Dendritic cell treated with granulocyte-macrophage colony-stimulating factor and Interleukin-4, amounts not matched to agents 40 ng/mL and 50 ng/mL, for 4 days (primary cell): ENCODE measurements around the gene ZNF317.
A peak's percentile ranks its signal among the peaks of the same experiment; 100 is the strongest.

Source experiments
- H3K27ac Mint-ChIP-seq: one replicate; pipeline ENCODE4 v1.8.0; 2022; ENCODE audit warnings: mild to moderate bottlenecking, mixed read lengths
- H3K27me3 Mint-ChIP-seq: one replicate; pipeline ENCODE4 v1.8.0; 2022; ENCODE audit warnings: mild to moderate bottlenecking, mixed read lengths
- H3K36me3 Mint-ChIP-seq: one replicate; pipeline ENCODE4 v1.8.0; 2022; ENCODE audit warnings: low read depth, mixed read lengths
- H3K4me1 Mint-ChIP-seq: one replicate; pipeline ENCODE4 v1.8.0; 2022; ENCODE audit warnings: low read depth, mixed read lengths
- H3K4me3 Mint-ChIP-seq: one replicate; pipeline ENCODE4 v1.8.0; 2022; ENCODE audit warnings: mild to moderate bottlenecking, moderate library complexity, mixed read lengths
- H3K9me3 Mint-ChIP-seq: one replicate; pipeline ENCODE4 v1.8.0; 2022; ENCODE audit warnings: mixed read lengths
- intact Hi-C: fragments of 100-400 bp; cut with micrococcal nuclease; formaldehyde crosslinking; loops from one replicate; pipeline ENCODE4 v1.15.0; 2022

ZNF317 gene

DNA sequence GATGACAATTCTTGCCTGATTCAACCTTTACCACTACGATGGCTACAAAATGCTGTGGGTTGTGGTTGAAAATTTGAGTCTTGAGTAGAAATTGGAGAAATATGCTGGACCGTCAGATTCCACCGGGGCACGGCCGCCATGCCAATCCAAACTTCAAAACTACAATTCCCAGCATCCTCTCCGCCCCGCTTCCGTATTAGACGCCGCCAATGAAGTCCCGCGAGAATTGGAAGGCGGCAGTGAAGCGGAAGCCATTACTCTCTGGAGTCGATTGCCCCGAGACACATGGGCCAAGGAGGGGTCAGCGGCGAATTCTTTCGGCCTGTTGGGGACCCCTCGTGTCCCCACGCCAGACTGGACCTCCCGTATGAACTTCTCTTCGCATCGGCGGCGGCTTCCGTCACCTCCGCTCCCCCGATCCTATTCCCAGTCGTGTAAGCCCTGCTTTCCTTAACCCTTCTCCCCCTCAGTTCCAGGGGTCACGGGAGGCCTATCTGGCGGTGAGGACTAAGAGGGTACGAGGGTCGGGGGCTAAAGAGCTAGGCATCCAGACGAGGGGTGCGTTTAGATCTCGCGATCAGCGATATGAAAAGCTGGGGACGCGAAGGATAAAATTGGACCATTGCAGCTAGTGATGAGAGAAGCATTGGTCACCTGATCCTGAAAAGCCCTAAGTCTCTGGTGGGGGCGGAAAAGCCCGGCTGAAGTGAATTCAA lies at the start of gene ZNF317:
Gene ZNF317 (plus strand): TSS at position 239 of the 716 bp plus-strand sequence. CDS start 15,620 bp downstream, outside the sequence.
- H3K27me3 Mint-ChIP-seq: peaks cover 5% of the 10 kb centered on the region
- peaks cover 38% of the 10 kb centered on the region for H3K4me1 Mint-ChIP-seq
- peak within 1 kb of the TSS; percentile 92 for H3K27ac Mint-ChIP-seq
- peak within 1 kb of the TSS; percentile 98 for H3K4me3 Mint-ChIP-seq
- peaks cover 21% of the 10 kb centered on the region for H3K9me3 Mint-ChIP-seq
- peaks cover 53% of the 10 kb centered on the region for H3K36me3 Mint-ChIP-seq
- intact Hi-C loops: loop anchor here (1.0 kb wide), 1 partner anchor 169 kb away; the partner anchor contains the start of gene ZNF699

- intact Hi-C loops: no loop called here
- no peaks in the 10 kb centered on the region for H3K36me3 Mint-ChIP-seq
- H3K27ac Mint-ChIP-seq: no peak within 1 kb of the TSS
- no peaks in the 10 kb centered on the region for H3K9me3 Mint-ChIP-seq
- H3K27me3 Mint-ChIP-seq: peaks cover 5% of the 10 kb centered on the region
- no peak within 1 kb of the TSS for H3K4me3 Mint-ChIP-seq
- H3K4me1 Mint-ChIP-seq: no peaks in the 10 kb centered on the region
These were observed 32.8 kb upstream of the ZNF317 start, which contains the start of gene OR7G2 for GRCh38 chr19:9107375-9107774. Gene OR7G2 (minus strand): TSS chr19:9107475. CDS start chr19:9103243, 4,232 bp downstream.

DNA sequence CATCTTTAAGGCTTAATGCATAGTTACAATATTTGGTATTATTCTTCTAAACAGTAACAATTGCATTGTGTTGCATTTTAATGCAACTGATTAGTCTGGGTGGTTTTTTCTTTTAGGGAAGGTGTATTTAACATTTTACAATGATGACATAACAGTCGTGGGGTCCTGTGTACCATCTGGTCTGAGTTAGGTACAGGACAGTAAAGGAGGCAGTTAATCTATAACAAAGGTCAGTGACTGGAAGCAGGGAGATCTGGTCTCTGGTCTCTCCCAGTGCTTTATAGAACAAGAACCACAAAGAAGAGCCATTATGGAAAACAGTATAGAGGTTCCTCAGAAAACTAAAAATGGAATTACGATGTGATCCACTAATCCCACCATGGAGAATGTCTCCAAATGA lies 30.2 kb upstream of the ZNF317 start:
- no peak overlapping the region for H3K27ac Mint-ChIP-seq
- H3K4me1 Mint-ChIP-seq: no peaks in the 10 kb centered on the region
- no peaks in the 10 kb centered on the region for H3K36me3 Mint-ChIP-seq
- no peak overlapping the region for H3K4me3 Mint-ChIP-seq
- intact Hi-C loops: no loop called here
- peaks cover 18% of the 10 kb centered on the region for H3K27me3 Mint-ChIP-seq
- H3K9me3 Mint-ChIP-seq: no peaks in the 10 kb centered on the region

GRCh38 chr19:9115307-9115813 lies 24.8 kb upstream of the ZNF317 start, which contains the start of gene OR7G1:
Gene OR7G1 (minus strand): TSS chr19:9115763. CDS start chr19:9115763, 0 bp downstream.
- Mint-ChIP-seq H3K27me3 (peaks cover 39% of the 10 kb centered on the region), H3K27ac (no peak within 1 kb of the TSS), H3K4me3 (no peak within 1 kb of the TSS), H3K4me1 (no peaks in the 10 kb centered on the region), H3K36me3 (no peaks in the 10 kb centered on the region), H3K9me3 (no peaks in the 10 kb centered on the region)
- intact Hi-C loops: no loop called here

GRCh38 chr19:9116547-9116946 lies 23.6 kb upstream of the ZNF317 start:
- intact Hi-C loops: no loop called here
- no peaks in the 10 kb centered on the region for H3K4me1 Mint-ChIP-seq
- H3K9me3 Mint-ChIP-seq: no peaks in the 10 kb centered on the region
- no peak overlapping the region for H3K4me3 Mint-ChIP-seq
- H3K36me3 Mint-ChIP-seq: no peaks in the 10 kb centered on the region
- peaks cover 40% of the 10 kb centered on the region for H3K27me3 Mint-ChIP-seq
- no peak overlapping the region for H3K27ac Mint-ChIP-seq

- H3K4me1 Mint-ChIP-seq: peaks cover 37% of the 10 kb centered on the region
- H3K9me3 Mint-ChIP-seq: no peaks in the 10 kb centered on the region
- intact Hi-C loops: no loop called here
- no peak within 1 kb of the TSS for H3K4me3 Mint-ChIP-seq
- peaks cover 11% of the 10 kb centered on the region for H3K27me3 Mint-ChIP-seq
- no peaks in the 10 kb centered on the region for H3K36me3 Mint-ChIP-seq
- peak within 1 kb of the TSS; percentile 3 for H3K27ac Mint-ChIP-seq
These were observed 13.2 kb upstream of the ZNF317 start, which contains the start of gene OR7G3 for GRCh38 chr19:9126900-9127405. Gene OR7G3 (minus strand): TSS chr19:9126950. CDS start chr19:9126950, 0 bp downstream.

GRCh38 chr19:9128171-9128570 lies 12.0 kb upstream of the ZNF317 start:
- H3K27ac Mint-ChIP-seq: peak overlapping the region; percentile 17
- intact Hi-C loops: no loop called here
- no peaks in the 10 kb centered on the region for H3K36me3 Mint-ChIP-seq
- peaks cover 37% of the 10 kb centered on the region for H3K4me1 Mint-ChIP-seq
- no peaks in the 10 kb centered on the region for H3K9me3 Mint-ChIP-seq
- no peak overlapping the region for H3K4me3 Mint-ChIP-seq
- H3K27me3 Mint-ChIP-seq: peaks cover 11% of the 10 kb centered on the region

GRCh38 chr19:9130965-9131364 lies 9.2 kb upstream of the ZNF317 start:
- Mint-ChIP-seq H3K9me3 (no peaks in the 10 kb centered on the region), H3K4me3 (no peak overlapping the region), H3K4me1 (peaks cover 46% of the 10 kb centered on the region), H3K27me3 (peaks cover 11% of the 10 kb centered on the region), H3K27ac (peak overlapping the region; percentile 74), H3K36me3 (no peaks in the 10 kb centered on the region)
- intact Hi-C loops: no loop called here

DNA sequence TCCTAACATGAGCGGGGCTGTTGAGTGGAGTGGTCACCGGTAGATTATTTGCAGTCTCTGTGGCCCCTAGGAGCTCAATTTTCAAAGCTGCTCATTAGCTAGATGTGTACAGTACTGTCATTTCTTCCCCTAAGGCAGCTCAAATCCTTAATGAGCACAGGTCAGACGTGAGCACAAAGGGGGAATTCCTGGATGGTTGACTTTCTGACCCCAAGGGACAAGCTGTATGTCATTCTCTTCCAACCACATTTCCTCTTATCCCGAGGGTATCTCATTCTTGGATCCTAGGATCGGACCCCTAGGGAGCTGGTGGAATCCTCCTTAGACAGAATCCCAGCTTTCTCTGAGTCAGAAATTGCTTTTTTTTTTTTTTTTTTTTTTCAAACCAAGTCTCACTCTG lies 7.8 kb upstream of the ZNF317 start:
- intact Hi-C loops: no loop called here
- Mint-ChIP-seq H3K4me3 (no peak overlapping the region), H3K27ac (no peak overlapping the region), H3K4me1 (peaks cover 41% of the 10 kb centered on the region), H3K27me3 (peaks cover 4% of the 10 kb centered on the region), H3K36me3 (no peaks in the 10 kb centered on the region), H3K9me3 (no peaks in the 10 kb centered on the region)

DNA sequence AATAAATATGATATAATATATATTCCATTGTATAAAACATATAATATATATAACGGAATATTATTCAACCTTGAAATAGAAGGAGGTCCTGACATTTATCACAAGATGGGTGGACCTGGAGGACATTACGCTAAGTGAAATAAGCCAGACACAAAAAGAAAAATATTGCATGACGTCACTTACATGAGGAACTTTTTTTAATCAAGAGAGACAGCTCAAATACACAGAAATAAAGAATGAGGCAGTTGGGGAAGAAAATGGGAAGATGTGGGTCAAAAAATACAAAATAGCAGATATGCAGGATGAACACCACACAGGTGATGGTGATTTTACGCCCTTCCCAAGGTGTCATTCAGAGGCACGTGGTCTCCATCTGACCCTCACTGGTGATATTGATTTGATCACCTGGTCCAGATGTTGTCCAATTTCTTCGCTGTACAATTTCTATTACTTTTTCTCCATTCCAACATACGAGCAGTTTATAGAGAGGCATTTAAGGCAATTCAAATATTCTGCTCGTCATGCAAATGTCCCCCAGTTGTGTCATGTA lies 513 bp upstream of the ZNF317 start:
- peaks cover 5% of the 10 kb centered on the region for H3K27me3 Mint-ChIP-seq
- peaks cover 14% of the 10 kb centered on the region for H3K9me3 Mint-ChIP-seq
- peaks cover 47% of the 10 kb centered on the region for H3K36me3 Mint-ChIP-seq

DNA sequence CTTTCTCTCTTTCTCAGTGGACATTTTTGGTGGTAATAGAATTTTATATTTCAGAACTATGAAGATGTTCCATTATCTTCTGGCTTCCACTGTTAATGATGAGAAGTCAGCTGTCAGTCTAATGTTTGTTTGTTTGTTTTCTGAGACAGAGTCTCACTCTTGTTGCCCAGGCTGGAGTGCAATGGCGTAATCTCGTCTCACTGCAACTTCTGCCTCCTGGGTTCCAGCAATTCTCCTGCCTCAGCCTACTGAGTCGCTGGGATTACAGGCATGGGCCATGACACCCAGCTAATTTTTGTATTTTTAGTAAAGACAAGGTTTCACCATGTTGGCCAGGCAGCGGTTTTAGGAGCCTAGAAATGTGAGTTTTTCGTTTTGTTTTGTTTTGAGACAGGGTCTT lies 4.7 kb downstream of the ZNF317 start:
- Mint-ChIP-seq H3K36me3 (peaks cover 99% of the 10 kb centered on the region), H3K4me3 (no peak overlapping the region), H3K4me1 (peaks cover 41% of the 10 kb centered on the region), H3K27ac (no peak overlapping the region), H3K9me3 (peaks cover 56% of the 10 kb centered on the region), H3K27me3 (no peaks in the 10 kb centered on the region)
- intact Hi-C loops: no loop called here

More for the DNA sequence above, 513 bp upstream of the ZNF317 start:
- intact Hi-C loops: loop anchor here (1.0 to 5.0 kb wide), 4 partner anchors 170 to 653 kb away; partner anchors contain the start of genes ZNF561 and ZNF699
- H3K27ac Mint-ChIP-seq: peak overlapping the region; percentile 92
- H3K4me3 Mint-ChIP-seq: peak overlapping the region; percentile 98
- H3K4me1 Mint-ChIP-seq: peaks cover 40% of the 10 kb centered on the region

DNA sequence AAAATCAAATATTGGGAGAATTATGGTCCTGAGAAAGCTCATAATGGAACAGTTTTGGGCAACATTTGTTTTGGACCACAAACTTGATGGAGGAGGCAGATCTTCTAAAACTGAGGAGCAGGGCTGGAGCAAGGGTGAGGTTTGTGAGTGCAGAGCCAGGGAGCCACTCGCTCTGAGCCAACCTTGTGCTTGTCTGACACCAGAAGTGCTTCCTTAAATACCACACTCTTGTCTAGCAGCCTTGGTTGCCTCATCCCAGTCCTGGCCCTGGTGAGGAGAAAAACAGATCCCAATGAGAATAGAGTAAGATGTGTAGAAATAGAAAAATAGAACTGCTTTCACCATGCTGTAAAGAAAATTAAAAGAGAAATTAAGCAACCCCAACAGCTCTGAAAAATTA lies 6.7 kb downstream of the ZNF317 start:
- no peak overlapping the region for H3K27ac Mint-ChIP-seq
- H3K9me3 Mint-ChIP-seq: peaks cover 74% of the 10 kb centered on the region
- H3K4me1 Mint-ChIP-seq: peaks cover 45% of the 10 kb centered on the region
- peaks cover 100% of the 10 kb centered on the region for H3K36me3 Mint-ChIP-seq
- H3K27me3 Mint-ChIP-seq: no peaks in the 10 kb centered on the region
- no peak overlapping the region for H3K4me3 Mint-ChIP-seq
- intact Hi-C loops: no loop called here

DNA sequence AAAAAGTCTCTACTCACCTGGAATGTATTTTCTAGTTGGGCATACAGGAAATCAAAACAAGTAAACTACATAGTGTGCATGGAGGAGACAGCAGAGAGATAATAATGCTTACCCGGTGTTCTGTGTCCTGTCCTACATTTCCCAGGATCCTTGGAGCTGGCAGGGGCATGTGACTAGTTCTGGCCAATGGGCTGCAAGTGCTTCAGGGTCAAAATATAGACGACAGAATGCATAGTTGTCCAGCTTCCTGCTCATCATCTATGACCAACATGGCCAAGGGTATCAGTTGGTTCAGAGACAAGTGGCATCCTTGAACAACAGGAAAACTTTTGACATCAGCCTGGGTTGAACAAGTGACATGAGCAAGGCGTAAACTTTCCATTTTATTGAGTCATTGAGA lies 8.5 kb downstream of the ZNF317 start:
- H3K27ac Mint-ChIP-seq: peak overlapping the region; percentile 25
- H3K36me3 Mint-ChIP-seq: peaks cover 100% of the 10 kb centered on the region
- peaks cover 45% of the 10 kb centered on the region for H3K4me1 Mint-ChIP-seq
- H3K27me3 Mint-ChIP-seq: no peaks in the 10 kb centered on the region
- H3K4me3 Mint-ChIP-seq: no peak overlapping the region
- intact Hi-C loops: no loop called here
- peaks cover 88% of the 10 kb centered on the region for H3K9me3 Mint-ChIP-seq

DNA sequence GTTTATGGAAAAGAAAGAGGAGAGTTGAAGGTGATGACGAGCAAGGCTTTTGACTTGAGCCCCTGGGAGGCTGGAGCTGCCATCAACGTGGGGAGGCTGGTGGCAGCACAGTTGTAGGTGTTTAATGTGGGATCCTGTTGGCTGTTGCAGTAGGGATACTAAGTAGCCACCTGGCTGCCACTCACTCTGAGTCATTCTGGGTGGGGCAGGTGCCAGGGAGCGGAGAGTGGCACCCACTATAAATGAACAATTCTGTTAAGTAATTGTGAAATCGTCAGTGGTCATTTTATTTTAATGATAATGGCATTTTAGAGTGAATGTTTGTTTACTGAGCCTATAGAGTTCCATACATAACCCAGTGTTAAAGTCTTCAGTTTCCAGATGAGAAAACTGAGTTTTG lies 9.8 kb downstream of the ZNF317 start:
- peaks cover 58% of the 10 kb centered on the region for H3K4me1 Mint-ChIP-seq
- peaks cover 100% of the 10 kb centered on the region for H3K36me3 Mint-ChIP-seq
- H3K27me3 Mint-ChIP-seq: no peaks in the 10 kb centered on the region
- peak overlapping the region; percentile 25 for H3K27ac Mint-ChIP-seq
- peaks cover 78% of the 10 kb centered on the region for H3K9me3 Mint-ChIP-seq
- no peak overlapping the region for H3K4me3 Mint-ChIP-seq
- intact Hi-C loops: no loop called here
